HCT116 (cell line): Measurements from ENCODE around the gene RANBP9. TPM values are rescaled to one million over a fixed set of nuclear protein-coding genes. Genes with fewer than 3 reads are reported as not detected.

Source experiments
- ATAC-seq: fragments of 200-7000 bp; cut with Tn5 transposase; 2 replicates; pipeline ENCODE4 v1.9.1; 2020; ENCODE audit warnings: mild to moderate bottlenecking, moderate library complexity
- BruUV-seq: library from RNA; stranded (reverse); fragments of 400-500 nt; replicated peaks from 2 replicates; lab custom pipeline; 2021; lab: Mats Ljungman, UMichigan
- CTCF ChIA-PET: fragments of 300-600 bp; sonication (Branson Sonifier 250); formaldehyde crosslinking; loops from one replicate; lab custom pipeline; 2021; ENCODE audit warnings: antibody characterized with exemption; lab: Charles Lee
- POLR2A ChIA-PET: fragments of 300-600, 350-600 bp; sonication (Branson Sonifier 250); formaldehyde crosslinking; loops from one replicate; lab custom pipeline; 2021; ENCODE audit warnings: antibody characterized with exemption; lab: Charles Lee
- RAD21 ChIA-PET, 2 experiments: fragments of 300-600 bp; sonication (Branson Sonifier 250); formaldehyde crosslinking; loops; one replicate each; lab custom pipeline; 2023; ENCODE audit warnings: low total read pairs in 2 of 2; ENCODE audit not compliant: uncharacterized antibody in 2 of 2, unreplicated experiment in 2 of 2, low non-redundant PET in 1 of 2; lab: Charles Lee
- DNase-seq: peaks from one replicate; pipeline ENCODE4 v3.0.0-alpha.2; 2010; ENCODE audit warnings: low read depth, low spot score
- H2AFZ ChIP-seq: fragments of 200-600 bp; shearing (Covaris generic), sonication (generic); 2 replicates; pipeline ENCODE4 v1.6.1; 2017; ENCODE audit warnings: low read depth, mixed run types, mixed read lengths, antibody characterized with exemption, low read length; ENCODE audit not compliant: poor library complexity, severe bottlenecking
- H3K27ac ChIP-seq: 2 replicates; pipeline ENCODE4 v1.5.1; 2012; ENCODE audit warnings: low read depth, low read length
- H3K27me3 ChIP-seq: fragments of 200-600 bp; sonication (generic); 2 replicates; pipeline ENCODE4 v1.6.1; 2016; ENCODE audit warnings: mixed run types, low read length, mixed read lengths; ENCODE audit not compliant: insufficient read depth
- H3K36me3 ChIP-seq, 2 experiments: fragments of 200-500 bp in 1 of 2; fragments of 200-600 bp in 1 of 2; sonication (Bioruptor generic) in 1 of 2; sonication (generic) in 1 of 2; 2 replicates each; pipeline versions ENCODE4 v1.5.1 to v1.6.1; 2014 to 2016; ENCODE audit warnings: low read length in 2 of 2, inconsistent platforms in 1 of 2, mixed read lengths in 1 of 2, mixed run types in 1 of 2; ENCODE audit not compliant: insufficient read depth in 2 of 2, control insufficient read depth in 1 of 2
- H3K4me1 ChIP-seq, 2 experiments: fragments of 200-600 bp in 1 of 2; sonication (generic) in 1 of 2; 2 replicates each; pipeline versions ENCODE4 v1.5.1 to v1.6.1; 2012 to 2017; ENCODE audit warnings: low read length in 2 of 2, inconsistent platforms in 1 of 2, mild to moderate bottlenecking in 1 of 2, mixed read lengths in 1 of 2, mixed run types in 1 of 2, moderate library complexity in 1 of 2; ENCODE audit not compliant: insufficient read depth in 2 of 2, control insufficient read depth in 1 of 2
- H3K4me2 ChIP-seq: fragments of 200-600 bp; sonication (generic); 2 replicates; pipeline ENCODE4 v1.6.1; 2017; ENCODE audit warnings: mixed run types, low read length, mixed read lengths
- H3K4me3 ChIP-seq, 2 experiments: fragments of 200-600 bp in 1 of 2; sonication (generic) in 1 of 2; replicated peaks in 1 of 2; 2 replicates each; pipeline ENCODE4 v1.5.1; 2011 to 2016; ENCODE audit warnings: low read length in 2 of 2, control low read depth in 1 of 2, low read depth in 1 of 2, mild to moderate bottlenecking in 1 of 2, mixed read lengths in 1 of 2, mixed run types in 1 of 2
- H3K79me2 ChIP-seq: fragments of 200-600 bp; sonication (generic); 2 replicates; pipeline ENCODE4 v1.6.1; 2017; ENCODE audit warnings: mild to moderate bottlenecking, mixed run types, low read length, moderate library complexity, mixed read lengths; ENCODE audit not compliant: insufficient read depth
- H3K9ac ChIP-seq: fragments of 200-600 bp; sonication (generic); 2 replicates; pipeline ENCODE4 v1.6.1; 2016; ENCODE audit warnings: low read length, mixed read lengths
- H3K9me2 ChIP-seq: fragments of 200-600 bp; sonication (generic), shearing (Covaris generic); 2 replicates; pipeline ENCODE4 v1.6.1; 2017; ENCODE audit warnings: mixed run types, mild to moderate bottlenecking, moderate library complexity; ENCODE audit not compliant: insufficient read depth
- H3K9me3 ChIP-seq, 2 experiments: fragments of 200-500 bp in 1 of 2; fragments of 200-600 bp in 1 of 2; sonication (Bioruptor generic) in 1 of 2; sonication (generic) in 1 of 2; 2 replicates each; pipeline ENCODE4 v1.6.1; 2014 to 2017; ENCODE audit warnings: low read length in 2 of 2, mixed read lengths in 2 of 2, inconsistent platforms in 1 of 2, low read depth in 1 of 2, mild to moderate bottlenecking in 1 of 2, mixed run types in 1 of 2, moderate library complexity in 1 of 2; ENCODE audit not compliant: control insufficient read depth in 1 of 2, insufficient read depth in 1 of 2
- H4K20me1 ChIP-seq: fragments of 200-600 bp; sonication (generic), shearing (Covaris generic); 2 replicates; pipeline ENCODE4 v1.6.1; 2017; ENCODE audit warnings: mixed run types, mild to moderate bottlenecking, moderate library complexity; ENCODE audit not compliant: insufficient read depth
- ATF3 ChIP-seq: IDR thresholded peaks from 2 replicates; pipeline ENCODE4 v1.6.1; 2012
- EGR1 ChIP-seq: IDR thresholded peaks from 2 replicates; pipeline ENCODE4 v1.6.1; 2012; ENCODE audit warnings: low read depth
- ELF1 ChIP-seq: IDR thresholded peaks from 2 replicates; pipeline ENCODE4 v1.6.1; 2012; ENCODE audit warnings: low read depth, borderline replicate concordance
- EZH2 ChIP-seq: fragments of 200-600 bp; sonication (generic); IDR thresholded peaks from 2 replicates; pipeline ENCODE4 v1.6.1; 2017; ENCODE audit warnings: antibody characterized with exemption, mixed run types
- EZH2phosphoT487 ChIP-seq: fragments of 200-600 bp; IDR thresholded peaks from 2 replicates; pipeline ENCODE4 v1.6.1; 2018; ENCODE audit warnings: antibody characterized with exemption, borderline replicate concordance
- FOSL1 ChIP-seq: IDR thresholded peaks from 2 replicates; pipeline ENCODE4 v1.6.1; 2012; ENCODE audit warnings: low read depth
- JUND ChIP-seq: IDR thresholded peaks from 2 replicates; pipeline ENCODE4 v1.6.1; 2012
- MAX ChIP-seq: IDR thresholded peaks from 2 replicates; pipeline ENCODE4 v1.6.1; 2012
- POLR2A ChIP-seq: IDR thresholded peaks from 2 replicates; pipeline ENCODE4 v1.7.0; 2011; ENCODE audit warnings: borderline replicate concordance; ENCODE audit not compliant: insufficient read depth, insufficient read length; ENCODE audit errors: extremely low read depth
- SIN3A ChIP-seq: IDR thresholded peaks from 2 replicates; pipeline ENCODE4 v1.6.1; 2012; ENCODE audit warnings: low read depth
- SP1 ChIP-seq: IDR thresholded peaks from 2 replicates; pipeline ENCODE4 v1.6.1; 2012; ENCODE audit warnings: low read depth
- SRF ChIP-seq: IDR thresholded peaks from 2 replicates; pipeline ENCODE4 v1.6.1; 2012; ENCODE audit warnings: low read depth
- YY1 ChIP-seq: IDR thresholded peaks from 2 replicates; pipeline ENCODE4 v1.6.1; 2011; ENCODE audit warnings: low read length, low read depth, moderate library complexity, mild to moderate bottlenecking; ENCODE audit not compliant: insufficient replicate concordance; ENCODE audit errors: extremely low read depth
- ZNF274 ChIP-seq: fragments of 200-500 bp; sonication (Bioruptor generic); IDR thresholded peaks from 2 replicates; pipeline ENCODE4 v1.6.1; 2014; ENCODE audit warnings: mild to moderate bottlenecking, low read depth, low read length, inconsistent platforms
- intact Hi-C: fragments of 100-400 bp; cut with micrococcal nuclease; formaldehyde crosslinking; loops from 2 replicates; pipeline ENCODE4 v1.10.0; 2022
- total RNA-seq: library from RNA; stranded (reverse); gene quantifications from one replicate; pipeline ENCODE4 v1.2.1, GENCODE V29; 2021; ENCODE audit not compliant: unreplicated experiment

RANBP9 gene
- total RNA-seq, 1 experiment from 2014 or later: 48.0 TPM

GRCh38 chr6:13673368-13673767, 38.3 kb downstream of the RANBP9 start:
- peaks cover 98% of the 10 kb centered on the region for H3K79me2 ChIP-seq
- ChIA-PET RAD21 (no interaction called here), CTCF (interaction anchor here (0.6 kb wide), 2 partner anchors 15 to 393 kb away, joined by 3 read pairs; no protein-coding TSS in a partner anchor), POLR2A (no interaction called here)
- no TSS peak for BruUV-seq
- ATAC-seq: no peak
- no peaks in the 10 kb centered on the region for H3K9me2 ChIP-seq
- H3K4me2 ChIP-seq: no peak overlapping the region
- no peaks in the 10 kb centered on the region; a peak in 1 of 4 replicates for H3K4me1 ChIP-seq
- no peak overlapping the region for H3K27ac ChIP-seq
- peaks cover 5% of the 10 kb centered on the region; the same call in 1 of the 2 replicates for H4K20me1 ChIP-seq
- H3K27me3 ChIP-seq: no peaks in the 10 kb centered on the region
- H3K9me3 ChIP-seq: no peaks in the 10 kb centered on the region
- intact Hi-C loops: no loop called here
- H3K36me3 ChIP-seq: no peaks in the 10 kb centered on the region
- no peak overlapping the region for H2AFZ ChIP-seq
- no peak overlapping the region for H3K4me3 ChIP-seq
- no peak overlapping the region for H3K9ac ChIP-seq
- no peak for TF ChIP-seq ZNF274
- TF ChIP-seq EGR1: no peak
- no peak for TF ChIP-seq POLR2A
- TF ChIP-seq FOSL1: no peak
- no peak for TF ChIP-seq ATF3
- no peak for TF ChIP-seq YY1
- no peak for TF ChIP-seq SIN3A
- TF ChIP-seq EZH2: no peak
- no peak for TF ChIP-seq SP1
- TF ChIP-seq ELF1: no peak
- no peak for TF ChIP-seq SRF
- no peak for TF ChIP-seq EZH2phosphoT487
- no peak for TF ChIP-seq MAX
- TF ChIP-seq JUND: no peak
- DNase-seq: no peak
